Vagina (tissue), 2 donors: ENCODE measurements around the gene FRYL.

Experiments
- POLR2AphosphoS5 ChIP-seq, 2 donors: sonication (generic); formaldehyde crosslinking; IDR thresholded peaks; one replicate each; pipeline ENCODE4 v1.9.0; 2017; ENCODE audit warnings: antibody characterized with exemption in 2 of 2, mild to moderate bottlenecking in 2 of 2, low read depth in 1 of 2; ENCODE audit not compliant: insufficient read depth in 1 of 2
- TF ChIP-seq, protein P1 (sequence below), 3 experiments: fragments of 450-650 bp in 2 of 3; fragments of 200-600 bp in 1 of 3; sonication (generic) in 1 of 3; IDR thresholded peaks; one replicate each; pipeline ENCODE4 v1.5.1; 2017 to 2019; ENCODE audit warnings: antibody characterized with exemption in 3 of 3, mild to moderate bottlenecking in 2 of 3, moderate library complexity in 2 of 3

DNA sequence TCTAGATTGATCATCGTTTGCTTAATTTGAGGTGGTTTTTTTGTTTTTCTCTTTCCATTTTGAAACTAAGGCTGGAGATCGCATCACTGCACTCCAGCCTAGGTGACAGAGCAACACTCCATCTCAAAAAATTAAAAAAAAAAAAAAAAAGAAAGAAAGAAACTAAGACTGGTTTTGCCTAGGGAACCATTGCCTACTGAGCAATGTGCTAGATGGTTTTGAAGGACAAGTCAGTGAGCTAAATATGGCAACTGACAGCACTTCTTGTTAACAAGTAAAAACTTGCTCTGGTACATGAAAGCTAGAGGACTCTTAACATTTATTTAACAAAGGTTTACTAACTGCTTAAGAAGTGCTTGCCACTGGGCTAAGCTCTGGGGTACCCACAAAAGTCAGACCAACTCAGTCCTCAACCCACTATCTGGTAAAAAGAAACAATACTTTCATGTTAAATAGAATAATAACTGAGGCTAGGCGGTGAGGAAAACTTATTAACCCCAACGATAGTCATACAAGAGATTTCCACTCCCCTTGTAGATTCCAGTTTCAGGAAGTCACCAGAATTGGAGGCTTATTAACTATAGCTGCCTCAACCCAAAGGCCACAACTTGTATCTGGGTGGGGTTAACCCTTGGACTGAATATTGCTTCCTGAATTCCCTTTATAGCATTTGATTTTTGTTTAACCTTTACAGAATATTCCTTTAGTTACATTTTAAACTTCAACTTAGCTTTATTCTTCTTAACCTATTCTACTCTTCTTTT is 111.6 kb downstream of the FRYL start:
- no peak for TF ChIP-seq POLR2AphosphoS5 (IDR thresholded peaks at IDR 0.05; ENCODE audit: insufficient read depth in 1 of 2, low read depth in 1 of 2)
- TF ChIP-seq, protein P1, sequence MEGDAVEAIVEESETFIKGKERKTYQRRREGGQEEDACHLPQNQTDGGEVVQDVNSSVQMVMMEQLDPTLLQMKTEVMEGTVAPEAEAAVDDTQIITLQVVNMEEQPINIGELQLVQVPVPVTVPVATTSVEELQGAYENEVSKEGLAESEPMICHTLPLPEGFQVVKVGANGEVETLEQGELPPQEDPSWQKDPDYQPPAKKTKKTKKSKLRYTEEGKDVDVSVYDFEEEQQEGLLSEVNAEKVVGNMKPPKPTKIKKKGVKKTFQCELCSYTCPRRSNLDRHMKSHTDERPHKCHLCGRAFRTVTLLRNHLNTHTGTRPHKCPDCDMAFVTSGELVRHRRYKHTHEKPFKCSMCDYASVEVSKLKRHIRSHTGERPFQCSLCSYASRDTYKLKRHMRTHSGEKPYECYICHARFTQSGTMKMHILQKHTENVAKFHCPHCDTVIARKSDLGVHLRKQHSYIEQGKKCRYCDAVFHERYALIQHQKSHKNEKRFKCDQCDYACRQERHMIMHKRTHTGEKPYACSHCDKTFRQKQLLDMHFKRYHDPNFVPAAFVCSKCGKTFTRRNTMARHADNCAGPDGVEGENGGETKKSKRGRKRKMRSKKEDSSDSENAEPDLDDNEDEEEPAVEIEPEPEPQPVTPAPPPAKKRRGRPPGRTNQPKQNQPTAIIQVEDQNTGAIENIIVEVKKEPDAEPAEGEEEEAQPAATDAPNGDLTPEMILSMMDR (IDR thresholded peaks at IDR 0.05): no peak
